ENCODE measurements around the gene ATP8B3. TPM values are rescaled to one million over a fixed set of nuclear protein-coding genes. Genes with fewer than 3 reads are reported as not detected.
"Not testable (repeated sequence)": the region's sequence is repeated elsewhere in the genome, so short reads cannot be mapped to it uniquely, and the experiment has no call there.

ATP8B3 gene
- total and polyA plus RNA-seq, 7 donors: under 0.01 to 3.9 (median 0.68) TPM; not detected in 2

- 5 to 12% methylated on average over 56 of the region's 56 CpGs for WGBS, 2 donors
- peaks cover 60 to 100% (median 99%) of the 10 kb centered on the region in 3 donors for H3K27me3 ChIP-seq
- no peaks in the 10 kb centered on the region for H3K36me3 ChIP-seq
- intact Hi-C loops (cut with DNase I): loop anchor here (10.0 kb wide), 1 partner anchor 308 kb away; the partner anchor contains the start of gene APC2
- H3K9me3 ChIP-seq: no peaks in the 10 kb centered on the region
- DNase-seq: no peak
- peaks cover 0 to 8% (median 5%) of the 10 kb centered on the region in 4 donors for H3K4me1 ChIP-seq
- no peak overlapping the region for H3K27ac ChIP-seq
- H3K4me3 ChIP-seq: no peak overlapping the region
- no peak for TF ChIP-seq POLR2A (IDR thresholded peaks at IDR 0.05)
- TF ChIP-seq, protein P1, sequence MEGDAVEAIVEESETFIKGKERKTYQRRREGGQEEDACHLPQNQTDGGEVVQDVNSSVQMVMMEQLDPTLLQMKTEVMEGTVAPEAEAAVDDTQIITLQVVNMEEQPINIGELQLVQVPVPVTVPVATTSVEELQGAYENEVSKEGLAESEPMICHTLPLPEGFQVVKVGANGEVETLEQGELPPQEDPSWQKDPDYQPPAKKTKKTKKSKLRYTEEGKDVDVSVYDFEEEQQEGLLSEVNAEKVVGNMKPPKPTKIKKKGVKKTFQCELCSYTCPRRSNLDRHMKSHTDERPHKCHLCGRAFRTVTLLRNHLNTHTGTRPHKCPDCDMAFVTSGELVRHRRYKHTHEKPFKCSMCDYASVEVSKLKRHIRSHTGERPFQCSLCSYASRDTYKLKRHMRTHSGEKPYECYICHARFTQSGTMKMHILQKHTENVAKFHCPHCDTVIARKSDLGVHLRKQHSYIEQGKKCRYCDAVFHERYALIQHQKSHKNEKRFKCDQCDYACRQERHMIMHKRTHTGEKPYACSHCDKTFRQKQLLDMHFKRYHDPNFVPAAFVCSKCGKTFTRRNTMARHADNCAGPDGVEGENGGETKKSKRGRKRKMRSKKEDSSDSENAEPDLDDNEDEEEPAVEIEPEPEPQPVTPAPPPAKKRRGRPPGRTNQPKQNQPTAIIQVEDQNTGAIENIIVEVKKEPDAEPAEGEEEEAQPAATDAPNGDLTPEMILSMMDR (IDR thresholded peaks at IDR 0.05): no peak
- TF ChIP-seq POLR2AphosphoS5 (IDR thresholded peaks at IDR 0.05): no peak
- no peak for TF ChIP-seq EP300 (IDR thresholded peaks at IDR 0.05)
Observed at GRCh38 chr19:1762243-1763117, 49.6 kb downstream of the ATP8B3 start.

DNA sequence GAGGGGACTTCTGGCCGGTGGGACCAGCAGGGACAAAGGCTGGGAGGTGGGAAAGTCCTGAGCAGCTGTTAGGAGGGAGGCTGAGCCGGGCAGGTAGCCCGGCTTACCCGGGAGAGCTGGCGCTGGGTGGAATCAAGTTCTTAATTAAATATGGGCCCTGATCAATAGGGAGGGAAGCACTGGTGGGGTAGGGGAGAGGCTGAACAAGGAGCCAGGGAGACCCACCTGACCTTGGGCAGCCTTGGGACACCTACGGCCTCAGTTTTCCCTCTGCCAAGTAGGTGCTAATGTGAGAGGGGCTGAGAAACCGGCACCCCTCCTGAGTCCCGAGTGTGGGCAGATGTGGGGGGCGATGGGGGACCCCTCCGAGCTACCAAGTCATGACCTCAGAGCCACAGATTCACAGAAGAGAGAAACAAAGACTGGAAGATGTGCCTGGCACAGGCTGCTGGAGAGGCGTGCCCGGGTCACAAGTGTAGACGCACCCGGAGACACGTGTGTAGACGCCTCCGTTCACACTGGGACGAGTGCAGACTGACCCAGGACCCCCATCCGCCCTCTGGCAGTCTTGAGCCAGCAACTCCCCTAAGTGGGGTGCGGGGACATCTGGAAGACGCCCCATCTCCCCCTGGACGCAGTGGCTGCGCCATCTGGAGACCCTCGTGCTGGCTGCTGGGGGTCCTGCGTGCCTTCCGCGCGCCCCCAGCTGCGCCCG, 50.4 kb downstream of the ATP8B3 start:
- Histone ChIP-seq H3K4me1 (peaks cover 0 to 12% (median 9%) of the 10 kb centered on the region in 4 donors), H3K36me3 (no peaks in the 10 kb centered on the region), H3K27me3 (peaks cover 66 to 100% (median 99%) of the 10 kb centered on the region in 3 donors), H3K4me3 (no peak overlapping the region), H3K9me3 (no peaks in the 10 kb centered on the region), H3K27ac (no peak overlapping the region)
- intact Hi-C loops (cut with DNase I): loop anchor here (10.0 kb wide), 1 partner anchor 307 kb away; the partner anchor contains the start of gene APC2
- 6 to 11% methylated on average over 30 of the region's 30 CpGs for WGBS, 2 donors
- TF ChIP-seq, protein P1 (IDR thresholded peaks at IDR 0.05): no peak
- TF ChIP-seq POLR2A (IDR thresholded peaks at IDR 0.05) (no peak), EP300 (IDR thresholded peaks at IDR 0.05) (no peak), POLR2AphosphoS5 (IDR thresholded peaks at IDR 0.05) (no peak)
- DNase-seq: no peak

DNA sequence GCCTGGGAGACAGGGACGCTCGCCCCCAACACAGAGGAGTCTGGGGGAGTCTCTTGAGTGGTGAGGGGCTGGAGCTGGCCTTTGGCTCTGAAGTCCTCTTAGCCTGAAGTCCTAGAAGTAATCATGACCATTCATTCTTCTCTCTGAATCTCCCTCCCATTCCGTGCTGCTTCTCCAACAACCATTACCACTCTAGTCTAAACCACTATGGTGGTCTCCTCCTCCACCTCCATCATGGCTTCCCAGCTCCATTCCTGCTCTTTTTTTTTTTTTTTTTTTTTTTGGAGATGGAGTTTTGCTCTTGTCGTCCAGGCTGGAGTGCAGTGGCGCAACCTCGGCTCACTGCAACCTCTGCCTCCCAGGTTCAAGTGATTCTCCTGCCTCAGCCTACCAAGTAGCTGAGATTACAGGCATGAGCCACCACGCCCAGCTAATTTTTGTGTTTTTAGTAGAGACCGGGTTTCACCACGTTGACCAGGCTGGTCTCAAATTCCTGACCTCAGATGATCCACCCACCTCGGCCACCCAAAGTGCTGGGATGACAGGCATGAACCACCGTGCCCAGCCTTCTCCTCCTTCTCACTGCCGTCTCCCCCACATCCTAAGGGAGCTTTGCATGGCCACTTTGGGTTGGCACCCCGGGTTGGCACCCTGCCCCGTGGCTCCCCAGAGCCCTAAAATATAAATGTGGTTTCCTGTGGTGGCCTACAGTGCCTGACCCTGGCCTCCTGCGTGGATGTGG, 51.1 kb downstream of the ATP8B3 start:
- H3K4me3 ChIP-seq, H3K36me3 ChIP-seq, DNase-seq, H3K9me3 ChIP-seq, H3K27ac ChIP-seq: not testable (repeated sequence)
- intact Hi-C loops (cut with DNase I): loop anchor here (10.0 kb wide), 1 partner anchor 306 kb away; the partner anchor contains the start of gene APC2
- WGBS, 2 donors: 17 to 19% methylated on average over 15 of the region's 15 CpGs
- Histone ChIP-seq H3K27me3 (peaks cover 65 to 100% (median 98%) of the 10 kb centered on the region in 3 donors), H3K4me1 (peaks cover 0 to 13% (median 10%) of the 10 kb centered on the region in 4 donors)

GRCh38 chr19:1760020-1760419, 52.1 kb downstream of the ATP8B3 start:
- 6 to 8% methylated on average over 17 of the region's 17 CpGs for WGBS, 2 donors
- H3K27me3 ChIP-seq: peaks cover 71 to 100% (median 98%) of the 10 kb centered on the region in 3 donors
- intact Hi-C loops (cut with DNase I): loop anchor here (10.0 kb wide), 1 partner anchor 305 kb away; the partner anchor contains the start of gene APC2

More at GRCh38 chr19:1760020-1760419, 52.1 kb downstream of the ATP8B3 start:
- H3K4me1 ChIP-seq: peaks cover 0 to 23% (median 15%) of the 10 kb centered on the region in 4 donors
- no peak overlapping the region for H3K4me3 ChIP-seq
- no peaks in the 10 kb centered on the region for H3K9me3 ChIP-seq
- H3K27ac ChIP-seq: no peak overlapping the region
- TF ChIP-seq POLR2AphosphoS5 (IDR thresholded peaks at IDR 0.05) (no peak), EP300 (IDR thresholded peaks at IDR 0.05) (no peak), POLR2A (IDR thresholded peaks at IDR 0.05) (no peak)
- TF ChIP-seq, protein P1 (IDR thresholded peaks at IDR 0.05): no peak
- H3K36me3 ChIP-seq: no peaks in the 10 kb centered on the region
- no peak for DNase-seq

All from sigmoid colon (tissue), 7 donors.